Heart left ventricle (tissue), 16 donors: Measurements from ENCODE around the gene ARHGAP45. TPM values are rescaled to one million over a fixed set of nuclear protein-coding genes. Genes with fewer than 3 reads are reported as not detected.

Source experiments
- ATAC-seq, 4 donors: fragments of 200-7000 bp; cut with Tn5 transposase; one replicate each; pipeline ENCODE4 v1.9.1; 2020 to 2022; ENCODE audit warnings: moderate library complexity in 4 of 4, mild to moderate bottlenecking in 3 of 4, moderate number of reproducible peaks in 1 of 4
- DNase-seq, 5 donors: peaks; one replicate each; pipeline ENCODE4 v3.0.0-alpha.2; 2020
- H3K27ac ChIP-seq, 12 donors: fragments of 200-600 bp; sonication (generic) in 4 of 12; one replicate each; pipeline versions ENCODE4 v1.5.0 to v1.8.0; 2016 to 2022; ENCODE audit warnings: mild to moderate bottlenecking in 2 of 12
- H3K27me3 ChIP-seq, 9 donors: fragments of 200-600 bp; sonication (generic) in 2 of 9; one replicate each; pipeline versions ENCODE4 v1.5.1 to v1.8.0; 2016 to 2022; ENCODE audit warnings: mild to moderate bottlenecking in 3 of 9
- H3K36me3 ChIP-seq, 9 donors: fragments of 200-600 bp; sonication (generic) in 2 of 9; one replicate each; pipeline versions ENCODE4 v1.5.0 to v1.8.0; 2018 to 2022; ENCODE audit warnings: mild to moderate bottlenecking in 2 of 9
- H3K4me1 ChIP-seq, 12 donors: fragments of 200-600 bp; sonication (generic) in 4 of 12; one replicate each; pipeline versions ENCODE4 v1.5.0 to v1.8.0; 2016 to 2022; ENCODE audit warnings: mild to moderate bottlenecking in 3 of 12
- H3K4me3 ChIP-seq, 12 donors: fragments of 200-600 bp; sonication (generic) in 4 of 12; one replicate each; pipeline versions ENCODE4 v1.5.0 to v1.8.0; 2017 to 2022; ENCODE audit warnings: mild to moderate bottlenecking in 9 of 12, moderate library complexity in 4 of 12
- H3K9me3 ChIP-seq, 12 donors: fragments of 200-600 bp; sonication (generic) in 4 of 12; one replicate each; pipeline versions ENCODE4 v1.5.0 to v1.8.0; 2016 to 2022; ENCODE audit warnings: mild to moderate bottlenecking in 1 of 12
- POLR2A ChIP-seq, 2 donors: fragments of 450-650 bp; IDR thresholded peaks; one replicate each; pipeline ENCODE4 v1.6.1; 2017; ENCODE audit warnings: antibody characterized with exemption in 2 of 2, mild to moderate bottlenecking in 2 of 2, moderate library complexity in 2 of 2
- WGBS, 4 donors: extraction: QIAGEN DNeasy Blood & Tissue Kit in 2 of 4; methylation state at CpG; one replicate each; pipeline versions ENCODE4 v1.1.5 to v1.1.7; 2013 to 2018; 5-methylcytosine and 5-hydroxymethylcytosine counted together
- intact Hi-C, 10 donors: fragments of 100-400 bp; cut with DNase I; formaldehyde crosslinking; loops; one replicate each; pipeline versions ENCODE4 v1.11.1 to v1.14.2; 2022
- polyA plus RNA-seq, 2 donors: library from polyadenylated mRNA; stranded (reverse); fragments of 200-250 nt; gene quantifications; one replicate each; pipeline ENCODE4 v1.2.3, GENCODE V29; 2013
- total RNA-seq, 9 donors: library from RNA; depleted of rRNA in 2 of 9; stranded (reverse); fragments of >200 nt in 2 of 9; fragmentation: NEBNext Ultra II Directional in 3 of 9; extraction: Animal tissue kit (Norgen Biotek cat#: 25700) in 3 of 9; gene quantifications; one replicate each; pipeline versions ENCODE4 v1.1.0 to v1.2.4, GENCODE V29; 2016 to 2023
- TF ChIP-seq, protein P1 (sequence below), 12 donors: fragments of 200-600 bp; sonication (generic) in 4 of 12; IDR thresholded peaks; one replicate each; pipeline versions ENCODE4 v1.5.0 to v1.8.0; 2018 to 2022; ENCODE audit warnings: antibody characterized with exemption in 12 of 12, mild to moderate bottlenecking in 5 of 12
- donor health status: ischemic (EF 13 %, LVEDD 7.1; RV severe dilation, severe dysfunction).
- donor health status: healthy with polysubstance abuse.
- donor health status: DM: no; HTN: yes; CAD: no.
- donor health status: DM: no; HTN: no; CAD: no.
- donor health status: ischemic (EF 25% LVEDD 6.9; RV normal size, moderate dysfunction).
- donor health status: ischemic (EF 25% LVEDD 5.7; RV mildly dilated, moderate dysfunction).
- donor health status: healthy.
- donor health status: DM: yes; HTN: yes; CAD: no.
- donor health status: ischemic (EF 35%, LVEDD 5.7; RV mildly dilated, moderate dysfunction).
- donor health status: nonischemic (EF 11% LVEDD 7.7; RV severe dilation, severe dysfunction).
- donor health status: DM: yes; HTN: yes; CAD: no.
- donor health status: PGD.
- donor health status: ischemic (EF 29% LVEDD 5.4; RV normal size, mild dysfunction).
- donor health status: nonischemic (EF 23%, LVEDD 6.1; RV moderate dilation, normal function).

The ARHGAP45 gene
- total and polyA plus RNA-seq, 11 donors = 1.6 to 38.2 (median 4.7) TPM

DNA sequence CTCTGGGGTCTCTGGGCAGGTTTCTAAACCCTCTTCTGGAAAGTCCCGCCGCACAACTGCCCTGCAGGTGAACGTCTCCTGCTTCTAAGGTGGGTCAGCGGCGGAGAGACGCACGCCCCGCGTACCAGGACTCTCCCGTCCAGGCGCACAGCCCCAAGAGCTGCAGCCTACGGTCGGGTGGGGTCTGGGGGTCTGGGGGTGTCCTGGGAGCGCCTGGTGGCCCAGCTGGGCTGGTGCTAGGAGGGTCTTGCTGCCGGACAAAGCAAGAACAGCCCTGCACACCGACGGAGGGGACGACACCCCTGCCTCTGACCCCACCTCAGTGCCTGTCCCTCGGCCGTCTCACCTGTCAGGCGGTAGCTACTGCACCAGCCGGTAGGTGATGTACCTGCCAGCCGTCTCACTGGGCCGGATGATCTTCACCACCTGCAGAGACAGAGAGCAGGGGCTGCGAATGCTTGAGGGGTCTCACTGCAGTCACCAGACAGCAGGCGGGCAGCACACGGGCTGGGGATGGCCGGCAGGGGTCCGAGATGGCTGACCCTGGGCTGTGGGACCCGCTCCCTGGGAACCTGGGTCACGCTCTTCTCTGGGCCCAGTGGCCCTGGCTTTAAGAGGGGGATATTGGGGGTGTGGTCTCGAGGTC is 22.3 kb downstream of the ARHGAP45 start:
- DNase-seq (peak in 1 of 5 donors; percentile 21), ATAC-seq (no peak)
- intact Hi-C loops = loop anchor here in 1 of 10 donors (10.0 kb wide), 1 partner anchor 54 kb away; no protein-coding TSS in a partner anchor
- TF ChIP-seq POLR2A (IDR thresholded peaks at IDR 0.05) = no peak
- TF ChIP-seq, protein P1, sequence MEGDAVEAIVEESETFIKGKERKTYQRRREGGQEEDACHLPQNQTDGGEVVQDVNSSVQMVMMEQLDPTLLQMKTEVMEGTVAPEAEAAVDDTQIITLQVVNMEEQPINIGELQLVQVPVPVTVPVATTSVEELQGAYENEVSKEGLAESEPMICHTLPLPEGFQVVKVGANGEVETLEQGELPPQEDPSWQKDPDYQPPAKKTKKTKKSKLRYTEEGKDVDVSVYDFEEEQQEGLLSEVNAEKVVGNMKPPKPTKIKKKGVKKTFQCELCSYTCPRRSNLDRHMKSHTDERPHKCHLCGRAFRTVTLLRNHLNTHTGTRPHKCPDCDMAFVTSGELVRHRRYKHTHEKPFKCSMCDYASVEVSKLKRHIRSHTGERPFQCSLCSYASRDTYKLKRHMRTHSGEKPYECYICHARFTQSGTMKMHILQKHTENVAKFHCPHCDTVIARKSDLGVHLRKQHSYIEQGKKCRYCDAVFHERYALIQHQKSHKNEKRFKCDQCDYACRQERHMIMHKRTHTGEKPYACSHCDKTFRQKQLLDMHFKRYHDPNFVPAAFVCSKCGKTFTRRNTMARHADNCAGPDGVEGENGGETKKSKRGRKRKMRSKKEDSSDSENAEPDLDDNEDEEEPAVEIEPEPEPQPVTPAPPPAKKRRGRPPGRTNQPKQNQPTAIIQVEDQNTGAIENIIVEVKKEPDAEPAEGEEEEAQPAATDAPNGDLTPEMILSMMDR (IDR thresholded peaks at IDR 0.05) = no peak
- no peaks in the 10 kb centered on the region for H3K9me3 ChIP-seq
- peaks cover 0 to 78% (median 47%) of the 10 kb centered on the region in 9 donors for H3K36me3 ChIP-seq
- H3K27me3 ChIP-seq = no peaks in the 10 kb centered on the region
- peaks cover 5 to 59% (median 9%) of the 10 kb centered on the region in 12 donors for H3K4me1 ChIP-seq
- WGBS, 4 donors = 92 to 98% (median 94%) methylated on average over 7 to 32 of the region's 32 CpGs
- peak overlapping the region in 3 of 12 donors; percentile 30 to 91 (median 37) for H3K27ac ChIP-seq
- H3K4me3 ChIP-seq = no peak overlapping the region

GRCh38 chr19:1089891-1090290 is 22.9 kb downstream of the ARHGAP45 start:
- peak overlapping the region in 1 of 12 donors; percentile 91 for H3K27ac ChIP-seq
- peaks cover 5 to 63% (median 12%) of the 10 kb centered on the region in 12 donors for H3K4me1 ChIP-seq
- TF ChIP-seq POLR2A (IDR thresholded peaks at IDR 0.05) = no peak
- TF ChIP-seq, protein P1 (IDR thresholded peaks at IDR 0.05) = no peak
- 81 to 85% (median 82%) methylated on average over 22 of the region's 22 CpGs for WGBS, 4 donors
- no peaks in the 10 kb centered on the region for H3K9me3 ChIP-seq
- peaks cover 0 to 74% (median 47%) of the 10 kb centered on the region in 9 donors for H3K36me3 ChIP-seq
- H3K27me3 ChIP-seq = no peaks in the 10 kb centered on the region
- intact Hi-C loops = loop anchor here in 2 of 10 donors (5.0 to 10.0 kb wide), 3 partner anchors 48 to 63 kb away; partner anchors contain the start of genes ABCA7 (in 1 of the 2) and CNN2 (in 1 of the 2)
- H3K4me3 ChIP-seq = no peak overlapping the region
- peak in 1 of 5 donors; percentile 26 for DNase-seq
- ATAC-seq = no peak

GRCh38 chr19:1090731-1091543 is 24.0 kb downstream of the ARHGAP45 start:
- WGBS, 4 donors = 93 to 95% (median 94%) methylated on average over 27 to 38 of the region's 38 CpGs
- peaks cover 5 to 66% (median 14%) of the 10 kb centered on the region in 12 donors for H3K4me1 ChIP-seq
- no peak overlapping the region for H3K27ac ChIP-seq
- DNase-seq (no peak), ATAC-seq (no peak)
- H3K36me3 ChIP-seq = peaks cover 0 to 74% (median 47%) of the 10 kb centered on the region in 9 donors
- intact Hi-C loops = loop anchor here in 1 of 10 donors (5.0 kb wide), 2 partner anchors 49 to 64 kb away; partner anchors contain the start of genes ABCA7 and CNN2
- H3K4me3 ChIP-seq = no peak overlapping the region
- H3K9me3 ChIP-seq = no peaks in the 10 kb centered on the region
- no peaks in the 10 kb centered on the region for H3K27me3 ChIP-seq
- TF ChIP-seq POLR2A (IDR thresholded peaks at IDR 0.05) = no peak
- TF ChIP-seq, protein P1 (IDR thresholded peaks at IDR 0.05) = no peak
